ENCODE results near the gene UBE2L3. TPM values are rescaled to one million over a fixed set of nuclear protein-coding genes. Genes with fewer than 3 reads are reported as not detected.

Gene UBE2L3
- total and polyA plus RNA-seq, 4 donors: 37.2 to 63.0 (median 44.0) TPM

GRCh38 chr22:21598302-21598701 lies 30.8 kb downstream of the UBE2L3 start:
- TF ChIP-seq CTCF (IDR thresholded peaks at IDR 0.05; ENCODE audit: control extremely low read depth, extremely low read depth): no peak
- ATAC-seq (ENCODE audit: insufficient read depth, low FRiP score) (no peak), DNase-seq (no peak)
- Histone ChIP-seq H3K4me3 (no peak overlapping the region), H3K36me3 (ENCODE audit: control insufficient read depth in 4 of 4, insufficient read depth in 4 of 4, low read length in 4 of 4) (peaks cover 0 to 18% (median 5%) of the 10 kb centered on the region in 4 donors), H3K4me1 (ENCODE audit: control insufficient read depth in 5 of 5, insufficient read depth in 5 of 5, low read length in 5 of 5) (no peaks in the 10 kb centered on the region), H3K27ac (ENCODE audit: low read depth in 1 of 2, low read length in 1 of 2) (no peak overlapping the region), H3K9ac (ENCODE audit: insufficient read depth in 1 of 2, low read length in 2 of 2) (no peak overlapping the region), H3K9me3 (ENCODE audit: control insufficient read depth in 4 of 4, insufficient read depth in 3 of 4, low read length in 3 of 4) (no peaks in the 10 kb centered on the region), H3K27me3 (ENCODE audit: control insufficient read depth in 3 of 3, insufficient read depth in 3 of 3, low read length in 2 of 3) (no peaks in the 10 kb centered on the region)
- 73 to 80% methylated on average over 3 of the region's 3 CpGs for WGBS, 2 donors

GRCh38 chr22:21599053-21599893 lies 31.8 kb downstream of the UBE2L3 start:
- Histone ChIP-seq H3K4me1 (ENCODE audit: control insufficient read depth in 5 of 5, insufficient read depth in 5 of 5, low read length in 5 of 5) (no peaks in the 10 kb centered on the region), H3K36me3 (ENCODE audit: control insufficient read depth in 4 of 4, insufficient read depth in 4 of 4, low read length in 4 of 4) (peaks cover 0 to 8% (median 0%) of the 10 kb centered on the region in 4 donors), H3K27ac (ENCODE audit: low read depth in 1 of 2, low read length in 1 of 2) (no peak overlapping the region), H3K9me3 (ENCODE audit: control insufficient read depth in 4 of 4, insufficient read depth in 3 of 4, low read length in 3 of 4) (no peaks in the 10 kb centered on the region), H3K27me3 (ENCODE audit: control insufficient read depth in 3 of 3, insufficient read depth in 3 of 3, low read length in 2 of 3) (no peaks in the 10 kb centered on the region), H3K9ac (ENCODE audit: insufficient read depth in 1 of 2, low read length in 2 of 2) (no peak overlapping the region), H3K4me3 (no peak overlapping the region)
- ATAC-seq (ENCODE audit: insufficient read depth, low FRiP score) (no peak), DNase-seq (no peak)
- 87 to 88% methylated on average over 6 of the region's 6 CpGs for WGBS, 2 donors
- TF ChIP-seq CTCF (IDR thresholded peaks at IDR 0.05; ENCODE audit: control extremely low read depth, extremely low read depth): no peak

- 90 to 94% methylated on average over 6 of the region's 6 CpGs for WGBS, 2 donors
- H3K4me3 ChIP-seq: no peak overlapping the region
- no peak for ATAC-seq (ENCODE audit: insufficient read depth, low FRiP score)
These were observed 35.1 kb downstream of the UBE2L3 start for GRCh38 chr22:21602579-21602978.

More at GRCh38 chr22:21602579-21602978, 35.1 kb downstream of the UBE2L3 start:
- DNase-seq: no peak
- peaks cover 0 to 2% (median 0%) of the 10 kb centered on the region in 4 donors for H3K36me3 ChIP-seq (ENCODE audit: control insufficient read depth in 4 of 4, insufficient read depth in 4 of 4, low read length in 4 of 4)
- no peak overlapping the region for H3K9ac ChIP-seq (ENCODE audit: insufficient read depth in 1 of 2, low read length in 2 of 2)
- H3K9me3 ChIP-seq (ENCODE audit: control insufficient read depth in 4 of 4, insufficient read depth in 3 of 4, low read length in 3 of 4): no peaks in the 10 kb centered on the region
- H3K27me3 ChIP-seq (ENCODE audit: control insufficient read depth in 3 of 3, insufficient read depth in 3 of 3, low read length in 2 of 3): no peaks in the 10 kb centered on the region
- H3K4me1 ChIP-seq (ENCODE audit: control insufficient read depth in 5 of 5, insufficient read depth in 5 of 5, low read length in 5 of 5): peaks cover 0 to 2% (median 0%) of the 10 kb centered on the region in 5 donors
- TF ChIP-seq CTCF (IDR thresholded peaks at IDR 0.05; ENCODE audit: control extremely low read depth, extremely low read depth): no peak
- H3K27ac ChIP-seq (ENCODE audit: low read depth in 1 of 2, low read length in 1 of 2): no peak overlapping the region

Data from lung (tissue), 12 donors.